Muscle layer of colon (tissue), 2 donors: Measurements from ENCODE around the gene H19.

Experiments used
- H3K27ac ChIP-seq: one replicate; pipeline ENCODE4 v1.7.0; 2013; ENCODE audit warnings: low read depth, mild to moderate bottlenecking, low read length, moderate library complexity
- H3K27me3 ChIP-seq, 2 donors: one replicate each; pipeline ENCODE4 v1.7.0; 2013; ENCODE audit warnings: low read length in 2 of 2, mild to moderate bottlenecking in 2 of 2; ENCODE audit not compliant: insufficient read depth in 2 of 2, control insufficient read depth in 1 of 2
- H3K36me3 ChIP-seq: one replicate; pipeline ENCODE4 v1.7.0; 2013; ENCODE audit warnings: mild to moderate bottlenecking, low read length; ENCODE audit not compliant: insufficient read depth
- H3K4me1 ChIP-seq: one replicate; pipeline ENCODE4 v1.7.0; 2013; ENCODE audit warnings: mild to moderate bottlenecking, low read length; ENCODE audit not compliant: insufficient read depth
- H3K4me3 ChIP-seq, 2 donors: one replicate each; pipeline ENCODE4 v1.7.0; 2013; ENCODE audit warnings: low read length in 2 of 2, low read depth in 1 of 2, mild to moderate bottlenecking in 1 of 2, moderate library complexity in 1 of 2
- H3K9ac ChIP-seq: one replicate; pipeline ENCODE4 v1.7.0; 2013; ENCODE audit warnings: low read length
- H3K9me3 ChIP-seq: one replicate; pipeline ENCODE4 v1.7.0; 2013; ENCODE audit warnings: mild to moderate bottlenecking, low read length
- donor health status: abdominal sarcoma.
- donor health status: Adenocarcinoma of cecum.

H19 gene

DNA sequence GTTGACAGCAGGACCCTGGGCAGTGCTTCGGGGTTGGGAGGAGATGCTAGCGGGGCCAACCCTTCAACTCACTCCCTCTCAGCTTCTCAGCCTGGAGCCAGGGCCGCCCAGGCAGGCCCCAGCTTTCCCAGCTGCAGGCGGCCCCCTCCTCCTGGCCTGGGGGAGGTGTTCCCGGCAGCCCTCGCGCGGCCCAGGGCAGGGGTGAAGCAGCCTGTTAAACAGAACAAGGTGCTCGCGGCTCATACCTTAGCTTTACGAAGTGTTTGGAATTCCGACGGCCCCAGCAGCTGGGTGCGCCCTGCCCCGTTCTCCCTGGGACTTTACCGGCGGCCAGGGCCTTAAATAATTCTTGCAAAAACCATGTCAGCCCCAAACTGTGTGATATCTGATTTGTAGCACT is 33.3 kb downstream of the H19 start:
- H3K4me1 ChIP-seq, result no peaks in the 10 kb centered on the region
- H3K9me3 ChIP-seq, result no peaks in the 10 kb centered on the region
- no peaks in the 10 kb centered on the region for H3K27me3 ChIP-seq
- no peaks in the 10 kb centered on the region for H3K36me3 ChIP-seq
- no peak overlapping the region for H3K27ac ChIP-seq
- H3K9ac ChIP-seq, result no peak overlapping the region
- no peak overlapping the region for H3K4me3 ChIP-seq

GRCh38 chr11:1963864-1964263 is 33.8 kb downstream of the H19 start:
- Histone ChIP-seq H3K4me1 (no peaks in the 10 kb centered on the region), H3K9ac (no peak overlapping the region), H3K36me3 (no peaks in the 10 kb centered on the region), H3K9me3 (no peaks in the 10 kb centered on the region), H3K27me3 (no peaks in the 10 kb centered on the region), H3K27ac (no peak overlapping the region), H3K4me3 (no peak overlapping the region)

DNA sequence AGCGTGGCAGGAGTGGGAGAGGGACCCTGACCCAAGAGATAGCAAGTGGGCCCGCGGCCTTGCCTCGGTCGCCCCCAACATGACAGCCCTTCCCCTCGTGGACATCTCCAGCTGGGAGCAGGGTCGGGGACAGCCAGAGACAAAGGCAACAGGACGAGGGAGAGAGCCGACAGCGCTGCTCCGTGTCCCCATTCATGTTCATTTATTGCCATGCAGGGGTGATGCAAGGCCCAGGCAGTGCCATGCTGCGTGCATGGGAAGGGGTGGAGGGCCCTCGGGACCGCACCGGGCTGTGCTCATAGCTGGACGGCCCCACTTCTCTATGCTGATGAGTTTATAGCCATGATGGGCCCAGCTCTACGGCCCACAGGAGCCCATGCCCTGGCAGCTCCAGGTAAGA is 37.9 kb downstream of the H19 start:
- Histone ChIP-seq H3K27ac (no peak overlapping the region), H3K27me3 (no peaks in the 10 kb centered on the region)

DNA sequence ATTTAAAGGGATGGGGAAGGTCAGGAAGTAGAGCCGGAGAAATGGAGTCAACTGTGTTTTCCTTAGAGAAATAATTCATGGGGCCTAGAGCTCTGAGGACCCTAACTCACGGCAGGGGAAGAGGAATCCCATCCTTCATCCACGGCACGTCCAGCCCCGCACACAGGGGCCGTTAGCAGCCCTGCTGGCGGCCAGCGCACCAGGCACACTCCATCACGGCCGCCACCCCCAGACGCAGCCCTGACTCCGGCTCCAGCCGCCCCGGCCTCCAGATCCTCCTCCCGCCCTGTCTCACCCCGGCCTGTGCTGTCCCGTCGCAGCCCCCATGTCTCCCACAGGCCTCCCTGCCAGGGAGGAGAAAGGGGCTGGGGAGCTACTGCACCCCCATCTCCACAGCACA is 39.3 kb downstream of the H19 start:
- Histone ChIP-seq H3K36me3 (no peaks in the 10 kb centered on the region), H3K9me3 (no peaks in the 10 kb centered on the region), H3K27me3 (no peaks in the 10 kb centered on the region), H3K9ac (no peak overlapping the region), H3K4me3 (no peak overlapping the region), H3K27ac (no peak overlapping the region), H3K4me1 (no peaks in the 10 kb centered on the region)

More for the DNA sequence above, 37.9 kb downstream of the H19 start:
- no peaks in the 10 kb centered on the region for H3K9me3 ChIP-seq
- H3K4me3 ChIP-seq, result no peak overlapping the region
- H3K36me3 ChIP-seq, result no peaks in the 10 kb centered on the region
- no peaks in the 10 kb centered on the region for H3K4me1 ChIP-seq
- H3K9ac ChIP-seq, result no peak overlapping the region

- no peaks in the 10 kb centered on the region for H3K4me1 ChIP-seq
Observed at GRCh38 chr11:1953489-1954266, 44.0 kb downstream of the H19 start.

DNA sequence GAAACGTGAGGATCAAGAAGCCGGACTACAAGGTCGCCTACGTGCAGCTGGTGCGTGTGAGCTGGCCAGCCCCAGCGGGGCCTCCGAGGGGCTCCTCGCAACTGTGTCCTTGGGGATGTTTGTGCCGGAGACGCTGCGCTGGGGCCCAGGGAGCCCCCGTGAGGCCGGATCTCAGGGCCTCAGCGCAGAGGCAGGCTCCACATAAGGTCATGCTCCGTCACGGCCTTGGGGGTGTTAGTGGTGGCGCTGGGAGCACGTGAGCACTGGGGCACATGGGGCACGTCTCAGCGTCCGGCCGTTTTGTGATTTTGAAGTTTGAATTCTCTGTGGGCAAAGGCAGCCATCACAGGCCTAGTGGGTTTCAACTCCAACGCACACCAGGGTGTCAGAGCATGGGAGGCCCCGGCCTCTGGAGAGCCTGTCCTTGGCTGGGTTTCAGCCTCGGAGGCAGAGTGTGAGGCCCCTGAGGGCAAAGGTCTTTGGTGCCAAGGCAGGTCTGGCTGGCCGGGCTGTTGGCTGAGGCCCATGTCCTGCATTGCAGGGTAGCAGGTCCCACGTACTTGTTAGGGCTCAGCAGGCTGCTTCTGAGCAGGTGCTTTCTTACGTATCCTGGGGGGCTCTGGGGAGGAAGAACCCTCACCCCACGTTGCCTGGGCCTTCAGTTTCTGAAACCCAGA is 44.7 kb downstream of the H19 start:
- no peak overlapping the region for H3K4me3 ChIP-seq
- H3K27me3 ChIP-seq, result no peaks in the 10 kb centered on the region
- no peak overlapping the region for H3K9ac ChIP-seq
- no peaks in the 10 kb centered on the region for H3K4me1 ChIP-seq
- H3K9me3 ChIP-seq, result no peaks in the 10 kb centered on the region
- H3K36me3 ChIP-seq, result no peaks in the 10 kb centered on the region
- no peak overlapping the region for H3K27ac ChIP-seq

More at GRCh38 chr11:1953489-1954266, 44.0 kb downstream of the H19 start:
- Histone ChIP-seq H3K27ac (no peak overlapping the region), H3K36me3 (no peaks in the 10 kb centered on the region), H3K27me3 (no peaks in the 10 kb centered on the region), H3K9me3 (no peaks in the 10 kb centered on the region), H3K9ac (no peak overlapping the region), H3K4me3 (no peak overlapping the region)

DNA sequence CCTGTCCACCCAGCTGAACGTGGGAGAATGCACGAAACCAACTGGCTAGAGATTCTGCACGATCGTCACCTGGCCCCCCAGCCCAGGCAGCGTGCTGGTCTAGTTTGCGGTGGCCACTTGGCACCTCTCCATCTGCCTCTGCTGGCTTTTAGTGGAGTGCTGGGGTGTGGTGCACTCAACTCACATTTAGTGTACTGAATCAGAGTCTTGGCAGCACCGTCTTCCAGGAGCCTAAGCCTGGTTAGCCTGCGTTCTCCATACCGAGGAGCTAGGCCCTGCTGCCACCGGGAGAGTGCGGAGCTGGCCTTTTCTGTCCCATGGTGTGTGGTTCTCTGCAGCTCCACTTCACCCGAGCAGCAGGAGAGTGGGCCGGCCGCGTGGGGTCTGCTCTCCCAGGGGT is 47.7 kb downstream of the H19 start:
- no peak overlapping the region for H3K27ac ChIP-seq
- no peaks in the 10 kb centered on the region for H3K9me3 ChIP-seq
- no peaks in the 10 kb centered on the region for H3K4me1 ChIP-seq
- H3K27me3 ChIP-seq, result no peaks in the 10 kb centered on the region
- no peaks in the 10 kb centered on the region for H3K36me3 ChIP-seq
- no peak overlapping the region for H3K9ac ChIP-seq
- H3K4me3 ChIP-seq, result no peak overlapping the region

GRCh38 chr11:1949302-1949701 is 48.3 kb downstream of the H19 start:
- Histone ChIP-seq H3K36me3 (no peaks in the 10 kb centered on the region), H3K27ac (no peak overlapping the region), H3K4me3 (no peak overlapping the region), H3K9ac (no peak overlapping the region), H3K27me3 (no peaks in the 10 kb centered on the region), H3K9me3 (no peaks in the 10 kb centered on the region), H3K4me1 (no peaks in the 10 kb centered on the region)

DNA sequence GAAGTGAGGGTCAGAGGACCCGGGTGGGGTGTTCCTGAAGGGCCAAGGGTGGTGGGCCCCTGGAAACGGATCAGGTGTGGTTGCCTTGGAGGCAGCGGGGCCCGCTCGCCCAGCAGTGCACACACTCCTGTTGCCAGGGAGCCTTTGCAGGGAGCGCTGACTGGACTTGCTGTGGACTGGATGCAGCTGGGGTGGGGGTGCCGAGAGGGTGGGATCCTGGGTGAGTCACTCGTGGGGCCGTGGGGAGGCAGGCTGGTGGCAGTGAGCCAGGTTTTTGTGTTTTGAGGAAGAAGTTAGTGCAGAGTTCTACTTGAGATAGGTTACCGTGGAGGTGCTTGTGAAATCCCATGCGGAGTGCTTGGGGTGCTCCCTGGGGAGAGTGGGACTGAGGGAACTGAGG is 49.3 kb downstream of the H19 start:
- no peaks in the 10 kb centered on the region for H3K27me3 ChIP-seq
- no peaks in the 10 kb centered on the region for H3K9me3 ChIP-seq
- no peak overlapping the region for H3K9ac ChIP-seq
- H3K4me1 ChIP-seq, result no peaks in the 10 kb centered on the region
- no peak overlapping the region for H3K4me3 ChIP-seq
- no peak overlapping the region for H3K27ac ChIP-seq
- no peaks in the 10 kb centered on the region for H3K36me3 ChIP-seq

- no peaks in the 10 kb centered on the region for H3K9me3 ChIP-seq
- H3K4me1 ChIP-seq, result no peaks in the 10 kb centered on the region
- no peaks in the 10 kb centered on the region for H3K36me3 ChIP-seq
- H3K9ac ChIP-seq, result no peak overlapping the region
- H3K4me3 ChIP-seq, result no peak overlapping the region
- H3K27me3 ChIP-seq, result no peaks in the 10 kb centered on the region
- no peak overlapping the region for H3K27ac ChIP-seq
Observed at GRCh38 chr11:1947592-1948237, 49.9 kb downstream of the H19 start.

- no peaks in the 10 kb centered on the region for H3K4me1 ChIP-seq
- no peak within 1 kb of the TSS for H3K27ac ChIP-seq
- no peaks in the 10 kb centered on the region for H3K9me3 ChIP-seq
- no peaks in the 10 kb centered on the region for H3K27me3 ChIP-seq
- no peaks in the 10 kb centered on the region for H3K36me3 ChIP-seq
- H3K9ac ChIP-seq, result no peak within 1 kb of the TSS
- no peak within 1 kb of the TSS for H3K4me3 ChIP-seq
Observed at GRCh38 chr11:1946812-1947484, 50.7 kb downstream of the H19 start, which contains the start of gene MRPL23. TSS of gene MRPL23 (plus strand) at chr11:1947332. CDS start at chr11:1947363, 31 bp downstream.
